Panc1 (cell line): ENCODE measurements around the gene AGXT2. TPM values are rescaled to one million over a fixed set of nuclear protein-coding genes. Genes with fewer than 3 reads are reported as not detected.

ENCODE experiments used
- ATAC-seq: fragments of 200-7000 bp; cut with Tn5 transposase; 2 replicates; pipeline ENCODE4 v1.9.1; 2020; ENCODE audit warnings: mild to moderate bottlenecking, moderate library complexity
- BruUV-seq: library from RNA; stranded (reverse); fragments of 400-500 nt; replicated peaks from 2 replicates; lab custom pipeline; 2021; lab: Mats Ljungman, UMichigan
- CTCF ChIA-PET: fragments of 300-600 bp; sonication (Branson Sonifier 250); formaldehyde crosslinking; loops from one replicate; lab custom pipeline; 2022; ENCODE audit warnings: antibody characterized with exemption; lab: Charles Lee
- POLR2A ChIA-PET: fragments of 300-600 bp; sonication (Branson Sonifier 250); formaldehyde crosslinking; loops from one replicate; lab custom pipeline; 2022; ENCODE audit warnings: antibody characterized with exemption; lab: Charles Lee
- DNase-seq: peaks from one replicate; pipeline ENCODE4 v3.0.0-alpha.2; 2010; ENCODE audit warnings: low read depth, low spot score
- H3K27ac ChIP-seq: 2 replicates; pipeline ENCODE4 v1.5.1; 2011; ENCODE audit warnings: mild to moderate bottlenecking, low read length, inconsistent platforms
- H3K27me3 ChIP-seq: fragments of 200-500 bp; sonication (Bioruptor generic); 2 replicates; pipeline ENCODE4 v1.6.0; 2014; ENCODE audit warnings: low read length, inconsistent platforms; ENCODE audit not compliant: control insufficient read depth, insufficient read depth
- H3K36me3 ChIP-seq: fragments of 200-500 bp; sonication (Bioruptor generic); 2 replicates; pipeline ENCODE4 v1.5.1; 2014; ENCODE audit warnings: inconsistent platforms, mild to moderate bottlenecking, low read length, moderate library complexity; ENCODE audit not compliant: control insufficient read depth, insufficient read depth
- H3K4me1 ChIP-seq: 2 replicates; pipeline ENCODE4 v1.5.1; 2011; ENCODE audit warnings: inconsistent platforms, mild to moderate bottlenecking, low read length, moderate library complexity; ENCODE audit not compliant: control insufficient read depth, insufficient read depth
- H3K4me3 ChIP-seq, 2 experiments: 2 replicates each; pipeline ENCODE4 v1.5.1; 2011 to 2012; ENCODE audit warnings: low read depth in 2 of 2, low read length in 2 of 2, mild to moderate bottlenecking in 2 of 2, inconsistent platforms in 1 of 2, moderate library complexity in 1 of 2
- H3K9me3 ChIP-seq: fragments of 200-500 bp; sonication (Bioruptor generic); 2 replicates; pipeline ENCODE4 v1.5.1; 2014; ENCODE audit warnings: low read depth, mild to moderate bottlenecking, inconsistent platforms, low read length, moderate library complexity; ENCODE audit not compliant: control insufficient read depth, insufficient read depth
- POLR2AphosphoS5 ChIP-seq: IDR thresholded peaks from 2 replicates; pipeline ENCODE4 v1.6.1; 2012; ENCODE audit warnings: mild to moderate bottlenecking, low read depth, low read length, moderate library complexity
- SIN3A ChIP-seq: IDR thresholded peaks from 2 replicates; pipeline ENCODE4 v1.6.1; 2012; ENCODE audit warnings: low read depth, mild to moderate bottlenecking, low read length, moderate library complexity, borderline replicate concordance; ENCODE audit not compliant: insufficient read depth
- TCF7L2 ChIP-seq: IDR thresholded peaks from 2 replicates; pipeline ENCODE4 v1.6.1; 2011; ENCODE audit warnings: mild to moderate bottlenecking, low read depth, low read length, inconsistent platforms
- in situ Hi-C: cut with HindIII; loops from 2 replicates; pipeline ENCODE4 v1.10.0; 2016; ENCODE audit warnings: low sequenced_read_pairs, low pct_unique_long_range_greater_than_20kb
- intact Hi-C: fragments of 100-400 bp; cut with micrococcal nuclease; formaldehyde crosslinking; loops from one replicate; pipeline ENCODE4 v1.10.0; 2022; ENCODE audit not compliant: unreplicated experiment
- total RNA-seq: library from RNA; stranded (reverse); gene quantifications from one replicate; pipeline ENCODE4 v1.2.1, GENCODE V29; 2021; ENCODE audit not compliant: unreplicated experiment
- TF ChIP-seq, protein P1 (sequence below), 2 experiments: IDR thresholded peaks; 2 replicates each; pipeline ENCODE4 v1.6.1; 2011 to 2012; ENCODE audit warnings: low read depth in 2 of 2, control low read depth in 1 of 2, low read length in 1 of 2, mild to moderate bottlenecking in 1 of 2, moderate library complexity in 1 of 2; ENCODE audit not compliant: insufficient read depth in 1 of 2
- TF ChIP-seq, protein P2 (sequence below): fragments of 450-650 bp; IDR thresholded peaks from 2 replicates; pipeline ENCODE4 v1.5.1; 2017; ENCODE audit warnings: mild to moderate bottlenecking

Gene AGXT2
- total RNA-seq, 1 experiment from 2014 or later: not detected

DNA sequence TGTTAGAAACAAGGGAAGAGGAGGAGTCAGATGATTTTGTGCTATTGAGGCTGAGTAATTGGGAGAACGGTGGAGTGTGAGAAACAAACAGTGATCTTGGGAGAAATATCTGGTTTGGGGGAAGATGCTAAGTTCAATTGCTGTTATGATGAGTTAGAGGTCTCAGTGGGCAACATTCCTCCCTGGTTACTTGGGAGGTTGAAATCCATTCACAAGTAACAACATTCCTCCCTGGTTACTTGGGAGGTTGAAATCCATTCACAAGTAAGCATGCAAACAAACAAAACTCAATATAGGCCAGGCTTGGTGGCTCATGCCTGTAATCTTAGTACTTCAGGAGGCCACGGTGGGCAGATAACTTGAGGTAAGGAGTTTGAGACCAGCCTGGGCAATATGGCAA lies 38.7 kb downstream of the AGXT2 start:
- BruUV-seq: no TSS peak
- Histone ChIP-seq H3K36me3 (no peaks in the 10 kb centered on the region), H3K9me3 (no peaks in the 10 kb centered on the region), H3K27ac (no peak overlapping the region), H3K4me3 (no peak overlapping the region), H3K4me1 (no peaks in the 10 kb centered on the region), H3K27me3 (no peaks in the 10 kb centered on the region)
- intact Hi-C loops (no loop called here), in situ Hi-C loops (no loop called here)
- ChIA-PET POLR2A (no interaction called here), CTCF (no interaction called here)
- TF ChIP-seq, protein P1, sequence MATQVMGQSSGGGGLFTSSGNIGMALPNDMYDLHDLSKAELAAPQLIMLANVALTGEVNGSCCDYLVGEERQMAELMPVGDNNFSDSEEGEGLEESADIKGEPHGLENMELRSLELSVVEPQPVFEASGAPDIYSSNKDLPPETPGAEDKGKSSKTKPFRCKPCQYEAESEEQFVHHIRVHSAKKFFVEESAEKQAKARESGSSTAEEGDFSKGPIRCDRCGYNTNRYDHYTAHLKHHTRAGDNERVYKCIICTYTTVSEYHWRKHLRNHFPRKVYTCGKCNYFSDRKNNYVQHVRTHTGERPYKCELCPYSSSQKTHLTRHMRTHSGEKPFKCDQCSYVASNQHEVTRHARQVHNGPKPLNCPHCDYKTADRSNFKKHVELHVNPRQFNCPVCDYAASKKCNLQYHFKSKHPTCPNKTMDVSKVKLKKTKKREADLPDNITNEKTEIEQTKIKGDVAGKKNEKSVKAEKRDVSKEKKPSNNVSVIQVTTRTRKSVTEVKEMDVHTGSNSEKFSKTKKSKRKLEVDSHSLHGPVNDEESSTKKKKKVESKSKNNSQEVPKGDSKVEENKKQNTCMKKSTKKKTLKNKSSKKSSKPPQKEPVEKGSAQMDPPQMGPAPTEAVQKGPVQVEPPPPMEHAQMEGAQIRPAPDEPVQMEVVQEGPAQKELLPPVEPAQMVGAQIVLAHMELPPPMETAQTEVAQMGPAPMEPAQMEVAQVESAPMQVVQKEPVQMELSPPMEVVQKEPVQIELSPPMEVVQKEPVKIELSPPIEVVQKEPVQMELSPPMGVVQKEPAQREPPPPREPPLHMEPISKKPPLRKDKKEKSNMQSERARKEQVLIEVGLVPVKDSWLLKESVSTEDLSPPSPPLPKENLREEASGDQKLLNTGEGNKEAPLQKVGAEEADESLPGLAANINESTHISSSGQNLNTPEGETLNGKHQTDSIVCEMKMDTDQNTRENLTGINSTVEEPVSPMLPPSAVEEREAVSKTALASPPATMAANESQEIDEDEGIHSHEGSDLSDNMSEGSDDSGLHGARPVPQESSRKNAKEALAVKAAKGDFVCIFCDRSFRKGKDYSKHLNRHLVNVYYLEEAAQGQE (IDR thresholded peaks at IDR 0.05; ENCODE audit: insufficient read depth in 1 of 2, low read depth in 2 of 2, low read length in 1 of 2): no peak
- TF ChIP-seq SIN3A: no peak
- TF ChIP-seq TCF7L2: no peak
- no peak for TF ChIP-seq POLR2AphosphoS5
- TF ChIP-seq, protein P2, sequence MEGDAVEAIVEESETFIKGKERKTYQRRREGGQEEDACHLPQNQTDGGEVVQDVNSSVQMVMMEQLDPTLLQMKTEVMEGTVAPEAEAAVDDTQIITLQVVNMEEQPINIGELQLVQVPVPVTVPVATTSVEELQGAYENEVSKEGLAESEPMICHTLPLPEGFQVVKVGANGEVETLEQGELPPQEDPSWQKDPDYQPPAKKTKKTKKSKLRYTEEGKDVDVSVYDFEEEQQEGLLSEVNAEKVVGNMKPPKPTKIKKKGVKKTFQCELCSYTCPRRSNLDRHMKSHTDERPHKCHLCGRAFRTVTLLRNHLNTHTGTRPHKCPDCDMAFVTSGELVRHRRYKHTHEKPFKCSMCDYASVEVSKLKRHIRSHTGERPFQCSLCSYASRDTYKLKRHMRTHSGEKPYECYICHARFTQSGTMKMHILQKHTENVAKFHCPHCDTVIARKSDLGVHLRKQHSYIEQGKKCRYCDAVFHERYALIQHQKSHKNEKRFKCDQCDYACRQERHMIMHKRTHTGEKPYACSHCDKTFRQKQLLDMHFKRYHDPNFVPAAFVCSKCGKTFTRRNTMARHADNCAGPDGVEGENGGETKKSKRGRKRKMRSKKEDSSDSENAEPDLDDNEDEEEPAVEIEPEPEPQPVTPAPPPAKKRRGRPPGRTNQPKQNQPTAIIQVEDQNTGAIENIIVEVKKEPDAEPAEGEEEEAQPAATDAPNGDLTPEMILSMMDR: no peak
- DNase-seq (no peak), ATAC-seq (no peak)

DNA sequence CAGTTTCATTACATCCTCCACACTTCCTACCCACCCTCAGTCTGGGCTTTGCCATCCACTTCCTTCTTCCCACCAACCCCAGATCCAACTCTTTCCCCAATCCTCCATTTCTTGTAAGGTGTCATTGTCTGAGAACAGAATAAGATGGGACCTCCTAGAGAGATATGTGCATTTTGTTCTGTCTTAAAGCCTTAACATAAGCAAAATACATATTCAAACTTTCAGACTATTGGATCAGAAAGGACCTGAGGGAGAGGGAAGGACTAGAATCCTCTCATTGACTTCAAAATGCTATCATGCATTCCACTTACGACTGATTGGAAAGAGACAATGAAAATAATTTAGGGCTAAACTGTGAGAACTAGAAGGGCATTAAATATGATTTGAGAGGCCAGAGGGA lies 43.0 kb downstream of the AGXT2 start:
- ChIA-PET POLR2A (no interaction called here), CTCF (no interaction called here)
- intact Hi-C loops (loop anchor here (5.0 kb wide), 2 partner anchors 47 to 517 kb away; no protein-coding TSS in a partner anchor), in situ Hi-C loops (no loop called here)
- Histone ChIP-seq H3K27ac (no peak overlapping the region), H3K9me3 (no peaks in the 10 kb centered on the region), H3K4me1 (no peaks in the 10 kb centered on the region), H3K4me3 (no peak overlapping the region), H3K36me3 (no peaks in the 10 kb centered on the region), H3K27me3 (peaks cover 2% of the 10 kb centered on the region; the same call in 1 of the 2 replicates)
- BruUV-seq: no TSS peak
- DNase-seq (no peak), ATAC-seq (no peak)
- TF ChIP-seq POLR2AphosphoS5: no peak
- TF ChIP-seq SIN3A: no peak
- TF ChIP-seq, protein P1 (IDR thresholded peaks at IDR 0.05; ENCODE audit: insufficient read depth in 1 of 2, low read depth in 2 of 2, low read length in 1 of 2): no peak
- no peak for TF ChIP-seq TCF7L2
- TF ChIP-seq, protein P2: no peak
